NCI-H748 (cell line): ENCODE measurements around the gene SLC1A2.

ENCODE experiments used
- DNase-seq: peaks from one replicate; lab custom pipeline; 2025; ENCODE audit not compliant: unreplicated experiment; lab: John Stamatoyannopoulos, UW

SLC1A2 gene

DNA sequence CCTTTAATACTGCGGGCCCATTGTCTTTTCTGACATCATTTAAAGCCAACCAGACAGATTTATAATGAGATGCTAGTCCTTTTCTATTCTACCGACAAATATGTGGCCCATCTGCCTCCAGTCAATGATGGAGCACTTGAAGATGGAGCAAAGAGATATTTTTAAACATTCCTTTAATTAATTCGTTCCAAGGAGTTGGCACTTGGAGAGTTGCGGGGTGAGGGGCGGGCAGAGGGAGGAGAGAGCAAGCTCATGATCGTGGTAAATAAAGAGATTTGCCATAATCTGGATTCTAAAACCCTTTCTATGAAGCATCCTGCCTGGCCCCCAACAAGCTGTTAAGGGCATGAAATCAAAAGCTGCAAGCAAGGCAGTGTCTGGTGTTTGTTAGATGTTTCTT lies 5.0 kb downstream of the SLC1A2 start:
- DNase-seq, result no peak

DNA sequence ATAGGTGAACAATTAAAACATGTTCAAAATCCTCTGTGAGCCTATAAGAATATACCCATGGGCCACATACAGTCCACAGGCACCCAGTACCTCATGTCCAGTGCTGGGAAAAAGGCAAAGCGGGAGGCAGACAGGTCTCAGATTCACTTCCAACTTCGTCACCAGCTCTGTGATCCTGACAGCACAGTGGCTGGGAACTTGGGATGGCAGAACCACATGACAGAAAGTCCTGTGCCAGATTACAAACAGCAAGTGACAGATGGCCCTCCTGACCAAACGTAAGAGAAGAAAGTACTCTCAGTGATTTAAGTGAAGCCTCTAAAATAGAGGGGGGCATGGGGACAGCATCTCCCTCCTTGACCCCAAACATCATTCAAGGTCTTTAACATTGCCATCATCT lies 5.8 kb downstream of the SLC1A2 start:
- DNase-seq, result no peak

DNA sequence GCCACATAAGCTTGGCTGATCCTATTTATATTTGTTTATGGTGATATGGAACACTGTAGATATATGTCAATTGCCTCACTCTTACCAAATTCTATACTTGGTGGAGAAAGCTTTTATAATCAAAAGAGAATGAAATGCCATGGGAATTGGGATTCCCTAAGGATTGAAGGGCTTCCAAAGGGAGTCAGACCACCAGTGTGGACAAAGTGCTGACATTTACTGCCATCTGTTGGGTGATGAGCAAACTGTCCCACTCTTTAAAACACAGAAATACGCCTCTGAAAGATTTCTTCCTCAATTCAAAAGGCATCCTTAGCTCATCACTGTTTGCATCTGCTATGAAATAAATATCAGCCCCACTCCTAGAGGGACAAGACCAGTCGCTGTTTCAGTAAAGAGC lies 7.1 kb downstream of the SLC1A2 start:
- peak; percentile 50 for DNase-seq

DNA sequence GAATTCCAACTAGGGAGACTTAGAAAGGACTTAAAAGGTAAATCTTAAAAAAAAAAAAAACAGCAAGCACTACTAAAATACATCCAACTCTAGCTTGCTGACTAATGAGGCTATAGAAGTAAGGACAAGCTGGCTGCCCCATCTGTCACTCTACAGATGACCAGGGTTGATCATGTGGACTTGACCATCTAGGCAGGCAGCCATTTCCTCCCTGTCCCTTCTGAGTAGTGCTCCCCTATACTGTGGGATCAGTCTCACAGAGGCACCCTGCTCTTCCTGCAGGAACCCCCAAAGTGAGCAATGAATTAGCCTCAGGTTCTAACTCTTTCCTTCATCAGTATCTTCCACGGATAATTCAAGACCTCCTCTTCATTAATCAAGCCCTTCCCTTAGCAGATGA lies 12.3 kb downstream of the SLC1A2 start:
- DNase-seq, result no peak

DNA sequence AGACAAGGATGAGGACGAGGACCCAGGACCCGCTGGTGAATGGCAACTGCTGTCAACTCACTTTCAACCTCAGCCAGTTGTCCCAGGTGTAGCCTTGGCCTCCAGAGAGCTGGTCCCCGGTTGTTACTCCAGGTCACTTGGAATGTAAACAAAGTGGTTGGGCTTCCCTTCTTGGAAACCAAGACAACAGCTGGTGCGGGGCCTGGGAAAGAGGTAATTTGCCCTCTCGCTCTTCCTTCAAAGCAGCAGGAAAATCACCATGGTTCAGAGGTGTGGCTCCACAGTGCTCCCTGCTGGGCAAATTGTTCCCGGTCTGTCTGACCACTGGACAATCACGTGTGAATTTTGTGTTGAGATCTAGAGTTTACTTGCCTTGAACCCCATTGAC lies 15.0 kb downstream of the SLC1A2 start:
- peak; percentile 65 for DNase-seq

DNA sequence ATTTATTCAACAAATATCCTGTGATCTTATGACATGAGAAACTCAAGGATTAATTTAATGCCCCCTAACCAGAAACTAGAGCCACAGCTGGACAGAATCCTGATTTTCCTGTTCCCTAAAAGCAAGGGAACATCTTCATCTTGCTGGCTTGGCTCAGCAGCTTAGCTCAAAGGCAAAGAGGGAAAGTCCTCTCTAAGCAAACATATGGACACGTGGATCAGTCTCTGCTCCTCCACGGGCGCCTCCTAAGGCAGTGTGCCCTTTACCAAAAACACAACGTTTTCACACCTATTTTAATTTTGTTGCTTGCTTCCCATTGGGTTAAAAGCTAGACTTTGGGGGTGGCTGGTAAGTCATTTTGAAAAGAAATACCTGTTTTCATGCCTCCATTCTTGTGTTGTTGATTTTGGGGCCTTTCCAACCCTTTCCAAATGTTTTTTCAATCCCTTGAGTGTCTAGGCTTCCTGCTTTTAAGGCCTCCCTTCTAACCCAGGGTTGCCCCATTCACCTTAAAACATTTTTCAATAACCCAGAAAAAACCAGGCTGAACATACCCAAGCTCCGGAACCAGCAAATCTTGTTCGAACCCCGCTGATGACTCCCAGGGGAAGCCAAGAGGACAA lies 15.5 kb downstream of the SLC1A2 start:
- DNase-seq, result peak; percentile 52

DNA sequence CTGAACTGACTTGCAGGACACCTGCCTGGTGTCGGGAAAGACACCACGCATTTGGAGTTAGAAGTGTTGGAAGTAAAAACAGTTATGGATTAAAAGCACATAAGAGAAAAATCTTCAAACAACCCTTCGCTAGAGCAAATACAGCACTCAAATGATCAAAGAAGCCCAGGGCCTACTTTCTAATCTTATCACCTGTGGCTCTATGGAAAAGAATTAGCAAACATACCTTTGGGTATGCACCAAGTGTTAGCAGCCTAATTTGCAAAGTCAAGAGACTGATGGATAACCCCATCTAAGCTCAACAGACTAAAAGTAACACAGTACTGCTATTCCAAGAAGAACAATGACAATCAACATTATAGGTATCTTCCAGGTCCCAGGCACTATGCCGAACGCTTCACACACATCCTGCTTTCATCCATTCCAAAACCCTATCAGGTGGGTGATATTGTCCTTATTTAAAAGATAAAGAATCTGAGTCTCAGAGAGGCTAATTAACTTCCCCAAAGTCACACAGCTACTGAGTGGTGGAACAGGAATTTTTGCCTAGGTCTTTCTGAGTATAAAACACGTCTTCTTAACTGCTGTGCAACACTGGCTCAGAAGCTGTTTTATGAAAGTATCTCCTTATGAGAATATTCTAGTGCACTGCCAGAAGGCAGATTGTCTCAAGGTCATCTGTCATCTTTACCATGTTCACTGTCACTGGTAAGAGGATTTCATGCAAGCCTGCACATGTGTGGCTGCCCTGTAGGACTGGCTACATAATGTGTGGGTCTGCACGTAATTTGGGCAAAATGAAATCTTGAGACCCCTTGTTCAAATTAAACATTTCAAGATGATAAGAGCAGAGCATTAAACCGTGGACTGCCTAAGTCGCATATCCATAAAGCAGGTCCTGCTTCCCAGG lies 16.4 kb downstream of the SLC1A2 start:
- DNase-seq, result no peak

DNA sequence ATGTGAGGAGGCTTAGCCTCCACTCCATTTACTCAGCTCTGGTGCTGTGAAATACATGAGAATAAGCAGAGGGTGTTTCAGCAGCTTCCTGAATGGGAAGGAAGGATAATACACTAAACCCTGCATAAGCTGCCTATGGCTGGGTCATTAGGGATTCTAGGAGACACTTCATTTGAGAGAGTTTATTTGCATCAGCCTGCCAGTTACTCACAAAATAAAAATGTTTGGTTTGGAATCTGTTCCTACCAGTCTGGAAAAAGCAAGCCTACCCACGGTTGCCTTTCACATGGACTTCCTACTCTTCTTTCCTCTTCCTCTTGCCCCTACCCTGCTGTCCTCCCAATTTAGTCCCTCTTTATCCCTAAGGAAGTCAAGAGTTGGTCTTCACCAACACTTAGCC lies 20.5 kb downstream of the SLC1A2 start:
- DNase-seq, result no peak

DNA sequence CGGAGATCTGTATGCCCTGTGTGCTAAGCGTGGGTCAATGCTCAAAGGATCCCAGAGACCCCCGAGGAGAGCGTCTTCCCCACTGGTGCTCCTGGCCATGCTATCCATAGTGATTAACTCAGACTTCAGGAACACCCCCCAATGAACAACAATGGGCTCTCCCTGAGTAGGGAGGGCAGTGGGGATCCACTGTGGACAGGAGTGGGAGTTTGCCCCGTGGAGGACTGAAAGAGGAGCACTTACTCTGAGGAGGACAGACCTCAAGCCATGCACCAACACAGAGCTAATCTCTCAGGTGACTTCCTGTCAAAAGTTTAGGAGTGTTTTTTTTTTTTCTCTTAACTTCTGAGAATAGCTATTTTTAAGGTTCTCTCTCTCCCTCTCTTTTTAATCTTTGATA lies 24.4 kb downstream of the SLC1A2 start:
- no peak for DNase-seq

DNA sequence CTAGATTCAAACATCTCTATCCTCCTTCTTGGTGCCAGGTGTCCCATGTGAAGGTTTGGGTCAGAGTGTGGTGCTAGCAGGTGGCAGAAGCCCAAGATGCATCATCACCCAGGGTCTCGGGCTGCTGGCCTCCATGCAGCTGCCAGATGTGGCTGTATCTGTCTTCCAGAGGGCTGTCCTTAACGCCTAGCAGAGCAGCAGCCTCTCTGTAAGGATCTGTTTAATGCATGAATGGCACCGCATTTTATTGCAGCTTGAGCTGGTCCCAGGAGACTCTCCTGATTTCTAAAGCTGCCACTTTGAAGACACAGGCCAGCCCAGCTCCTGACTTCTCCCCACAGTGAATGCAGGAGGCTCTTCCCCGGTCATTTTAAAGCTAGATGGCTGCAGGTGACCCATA lies 26.3 kb downstream of the SLC1A2 start:
- DNase-seq, result no peak

DNA sequence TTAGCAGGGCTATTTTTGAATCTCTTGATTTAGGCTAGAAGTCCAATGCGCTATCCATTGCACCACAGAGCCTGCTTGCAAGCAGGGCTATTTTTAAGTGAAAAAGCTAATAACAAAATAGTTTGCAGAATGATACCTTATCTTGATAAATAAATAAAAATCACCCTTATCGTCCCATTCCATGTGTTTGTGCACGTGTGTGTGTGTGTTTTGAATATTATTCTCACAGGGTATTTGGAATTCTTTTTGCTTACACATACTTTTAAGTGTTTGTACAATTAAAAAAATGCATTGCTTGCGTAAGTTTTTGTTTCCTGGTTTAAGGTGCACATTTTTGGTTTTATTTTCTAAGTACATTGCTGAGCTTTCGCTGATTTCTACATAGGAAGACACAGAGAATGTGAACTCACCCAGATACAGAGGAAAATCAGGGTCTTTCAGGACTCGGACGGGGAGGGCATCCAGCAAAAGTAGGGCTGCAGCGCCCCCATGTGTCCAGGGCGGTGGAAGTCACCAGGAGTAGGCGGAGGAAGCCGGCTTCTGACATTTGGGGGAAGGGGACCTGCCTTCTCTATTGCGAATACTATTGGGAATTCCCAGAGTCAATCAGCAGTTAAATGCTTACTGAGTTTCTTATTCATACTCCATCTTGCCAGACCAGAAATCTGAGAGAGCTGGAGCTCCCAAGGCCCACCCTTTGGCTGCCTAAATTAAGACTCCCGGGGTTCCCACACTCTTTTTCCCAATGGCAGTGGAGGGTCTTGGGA lies 27.3 kb downstream of the SLC1A2 start:
- peak; percentile 81 for DNase-seq

DNA sequence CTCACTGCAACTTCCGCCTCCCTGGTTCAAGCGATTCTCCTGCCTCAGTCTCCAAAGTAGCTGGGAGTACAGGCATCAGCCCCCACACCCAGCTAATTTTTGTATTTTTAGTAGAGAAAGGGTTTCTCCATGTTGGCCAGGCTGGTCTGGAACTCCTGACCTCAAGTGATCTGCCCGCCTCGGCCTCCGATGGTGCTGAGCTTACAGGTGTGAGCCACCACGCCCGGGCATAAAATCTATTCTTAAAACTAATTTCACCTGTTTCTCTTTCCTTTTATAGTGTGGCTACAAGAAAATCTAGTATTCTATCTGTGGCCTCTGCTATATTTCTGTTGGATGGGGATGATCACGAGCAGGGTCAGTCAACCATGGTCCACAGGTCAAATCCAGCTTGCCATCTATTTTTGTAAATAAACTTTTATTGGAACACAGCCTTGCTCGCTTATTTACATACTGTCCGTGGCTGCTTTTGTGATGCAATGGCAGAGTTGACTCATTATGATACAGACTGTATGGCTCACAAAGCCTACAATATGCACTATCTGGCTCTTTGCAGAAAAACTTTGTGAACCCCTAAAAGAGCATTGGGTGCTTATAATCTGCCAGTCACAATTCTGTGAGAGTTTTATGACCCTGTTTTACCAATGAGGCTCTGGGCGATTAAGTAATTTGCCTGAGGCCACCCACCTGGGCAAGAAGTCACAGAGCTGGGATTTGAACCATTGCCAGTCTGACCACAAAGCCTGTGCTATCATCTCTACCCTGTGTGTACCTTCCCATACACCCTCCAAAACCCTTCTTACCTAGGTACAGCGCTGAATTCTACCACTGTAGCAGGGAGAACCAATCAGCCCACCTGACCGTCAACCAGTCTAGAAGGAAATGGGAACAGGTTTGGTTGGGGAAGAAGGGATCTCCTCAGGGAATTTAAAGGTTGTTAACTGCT lies 28.3 kb downstream of the SLC1A2 start:
- DNase-seq, result peak; percentile 43

DNA sequence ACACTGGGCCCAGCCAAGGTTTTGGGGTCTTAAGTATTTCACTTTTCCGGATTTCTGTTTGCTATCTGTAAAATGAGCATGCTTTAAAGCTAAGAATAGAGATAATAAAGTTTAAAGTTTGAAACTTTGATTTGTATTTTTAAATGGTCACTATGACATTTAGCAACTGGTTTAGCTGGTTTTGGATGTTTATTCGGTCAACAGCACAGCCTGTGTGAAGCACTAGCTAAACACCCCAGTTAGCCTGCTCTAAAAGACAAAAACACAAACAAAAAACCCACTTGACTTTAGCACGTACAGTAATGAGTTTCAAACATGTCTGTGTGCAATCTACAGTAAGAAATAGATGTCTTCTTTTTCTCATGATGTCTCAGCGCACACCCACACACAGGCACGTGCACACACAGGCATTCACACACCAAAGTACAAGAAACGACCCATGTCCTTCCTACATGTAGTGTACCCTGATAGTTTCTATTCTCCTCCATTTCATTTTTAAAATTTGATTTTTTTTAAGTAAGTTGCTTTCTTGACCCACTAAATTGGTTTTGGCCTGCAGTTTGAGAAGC lies 29.4 kb downstream of the SLC1A2 start:
- DNase-seq, result peak; percentile 73

DNA sequence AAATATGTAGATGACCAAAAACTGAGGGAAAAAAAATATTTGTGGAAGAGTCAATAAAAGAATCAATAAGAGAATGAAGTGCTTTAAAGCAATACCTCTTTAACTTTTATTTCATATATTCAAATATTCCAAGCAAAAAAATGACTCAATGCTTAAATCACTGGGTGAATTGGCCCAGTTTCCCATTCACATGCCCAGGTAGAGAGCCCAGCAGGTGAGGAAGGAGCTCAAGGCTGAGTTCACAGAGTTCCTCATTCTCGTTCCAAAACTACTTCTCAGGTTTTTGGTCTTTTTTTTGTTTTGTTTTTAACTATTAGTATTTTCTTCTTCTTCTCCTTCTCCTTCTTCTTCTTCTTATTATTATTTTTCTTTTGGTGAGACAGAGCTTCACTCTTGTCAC lies 30.2 kb downstream of the SLC1A2 start:
- no peak for DNase-seq

DNA sequence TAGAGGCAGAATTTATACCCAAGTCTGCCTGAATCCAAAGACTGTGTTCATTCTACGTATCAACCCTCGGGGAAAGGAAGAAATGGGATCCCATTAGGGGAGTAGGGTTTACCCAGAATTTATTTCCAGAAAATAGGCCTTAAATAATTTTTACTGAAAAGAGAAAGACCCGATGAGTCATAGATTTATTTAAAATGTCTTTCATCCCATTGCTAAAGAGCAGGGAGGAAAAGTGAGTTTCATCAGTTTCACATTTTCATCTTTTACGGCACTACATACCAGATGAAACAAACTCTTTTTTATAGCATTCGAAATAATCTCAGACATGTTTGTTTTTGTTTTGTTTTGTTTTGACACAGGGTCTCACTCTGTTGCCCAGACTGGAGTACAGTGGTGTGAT lies 31.3 kb downstream of the SLC1A2 start:
- no peak for DNase-seq

DNA sequence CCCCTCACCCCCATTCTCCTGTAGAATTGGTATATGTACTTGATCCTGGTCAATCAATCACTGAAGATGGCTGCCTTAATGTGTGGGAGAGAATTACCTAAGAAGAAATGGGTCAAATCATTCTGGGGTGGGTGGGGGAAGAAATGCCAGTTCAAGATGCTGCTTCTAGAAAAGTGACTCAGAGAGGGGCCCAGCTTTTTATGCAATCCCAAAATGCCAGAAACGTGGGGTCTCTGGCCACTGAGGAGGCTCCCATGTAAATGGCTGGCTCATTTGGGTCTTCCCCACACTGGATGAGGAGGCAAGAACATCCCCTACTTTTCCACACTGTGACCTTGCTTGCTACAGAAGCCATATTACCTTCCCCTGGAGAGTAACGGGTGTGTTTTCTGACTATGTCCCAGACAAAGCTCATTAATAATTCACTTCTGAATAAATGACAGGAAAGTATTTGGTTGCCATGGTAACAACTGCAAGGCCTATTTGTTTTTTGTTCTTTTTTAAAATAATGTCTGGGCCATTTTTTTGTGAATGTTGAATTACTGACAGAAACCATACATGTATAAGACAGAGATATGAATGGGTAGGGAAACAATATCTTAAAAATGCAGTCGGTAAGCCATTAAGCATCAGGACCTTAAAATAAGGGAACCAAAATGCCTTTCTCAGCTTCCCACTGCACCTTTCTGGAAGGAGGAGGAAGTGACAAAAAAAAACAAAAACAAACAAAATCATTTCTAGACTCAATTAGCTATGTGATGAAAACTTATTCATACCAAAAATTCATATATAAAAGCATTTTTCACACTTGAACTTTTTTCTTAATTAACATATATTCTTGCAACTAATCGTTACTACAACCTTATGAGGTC lies 32.0 kb downstream of the SLC1A2 start:
- peak; percentile 21 for DNase-seq

DNA sequence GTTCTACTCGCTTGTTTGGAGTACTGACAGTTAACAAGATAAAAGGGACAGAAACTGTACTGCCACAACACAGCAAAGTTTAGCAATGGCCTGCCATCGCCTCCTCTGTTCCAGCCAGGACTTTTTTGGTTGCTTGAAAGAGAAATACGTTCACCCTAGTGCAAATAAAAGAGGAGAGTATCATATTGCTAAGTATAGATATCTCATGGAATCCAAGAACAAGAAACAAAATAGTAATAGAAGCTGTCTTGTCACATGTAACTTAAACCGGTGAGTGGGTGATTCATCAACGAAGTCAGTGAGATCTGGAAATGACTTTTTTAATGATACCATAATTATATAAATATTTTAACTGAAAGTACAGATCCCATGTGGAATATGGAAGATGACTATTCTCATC lies 35.4 kb downstream of the SLC1A2 start:
- DNase-seq, result no peak

DNA sequence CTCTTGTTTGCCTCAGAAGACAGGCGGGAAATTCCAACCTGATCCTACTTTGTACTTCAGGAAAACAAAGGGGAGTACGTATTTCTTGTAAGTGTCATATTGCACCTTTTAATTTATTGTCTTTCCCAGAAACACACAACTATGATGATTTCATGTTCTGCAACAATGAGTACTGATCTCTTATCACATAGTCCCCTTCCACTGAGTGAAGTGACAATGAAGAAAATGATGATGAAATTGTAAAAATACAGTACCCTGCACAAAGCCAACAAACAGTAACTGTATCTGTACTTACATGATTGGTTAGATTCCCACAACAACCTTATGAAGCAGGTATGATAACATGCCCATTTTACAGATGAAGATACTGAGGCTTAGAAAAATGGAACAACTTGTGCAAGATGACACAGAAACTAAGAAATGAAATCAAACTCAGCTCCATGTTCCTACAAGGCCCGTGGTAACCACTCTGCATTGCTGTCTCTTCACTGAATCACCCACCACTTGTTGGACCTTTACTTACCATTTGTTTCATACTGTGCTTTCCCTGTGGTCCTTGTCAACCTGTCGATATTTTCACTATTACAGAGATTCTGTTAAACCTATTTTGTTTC lies 37.5 kb downstream of the SLC1A2 start:
- DNase-seq, result no peak

DNA sequence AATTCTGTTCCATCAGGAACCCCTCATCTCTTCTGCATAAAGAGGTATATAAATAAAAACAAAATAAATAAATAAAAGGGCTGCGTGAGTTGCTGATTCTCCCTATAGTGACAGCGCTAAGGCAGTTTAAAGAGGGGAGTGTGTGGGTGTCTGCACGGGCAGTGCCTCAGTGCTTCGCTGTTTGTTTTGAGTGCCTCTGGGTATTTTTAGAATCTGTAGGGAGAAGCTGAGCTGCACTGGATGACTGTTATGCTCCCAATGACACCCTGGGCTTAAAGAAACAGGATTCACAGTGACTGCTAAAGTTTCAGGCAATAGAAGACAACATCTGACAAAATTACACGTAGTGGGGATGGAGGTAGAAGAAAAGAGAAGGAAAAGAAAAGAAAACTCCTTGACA lies 38.8 kb downstream of the SLC1A2 start:
- DNase-seq, result no peak
